MCF 10A (cell line): ENCODE measurements around the gene BRCC3. TPM values are rescaled to one million over a fixed set of nuclear protein-coding genes. Genes with fewer than 3 reads are reported as not detected.
A peak's percentile ranks its signal among the peaks of the same experiment; 100 is the strongest.

ENCODE experiments used
- Bru-seq: library from RNA; stranded (reverse); fragments of 400-500 nt; gene quantifications from one replicate; lab custom pipeline; 2021; lab: Mats Ljungman, UMichigan
- BruChase-seq, 2 experiments: library from RNA; stranded (reverse); fragments of 400-500 nt; gene quantifications; one replicate each; lab custom pipeline; 2021; lab: Mats Ljungman, UMichigan
- BruUV-seq: library from RNA; stranded (reverse); fragments of 400-500 nt; replicated peaks from 2 replicates; lab custom pipeline; 2021; lab: Mats Ljungman, UMichigan
- CTCF ChIA-PET: fragments of 300-600 bp; sonication (Branson Sonifier 250); formaldehyde crosslinking; extraction: SDS; loops from one replicate; lab custom pipeline; 2021; ENCODE audit warnings: antibody characterized with exemption, inconsistent platforms; lab: Yijun Ruan, JAX
- POLR2A ChIA-PET: fragments of 300-600, 350-650 bp; sonication (Branson Sonifier 250); formaldehyde crosslinking; extraction: SDS; loops from one replicate; lab custom pipeline; 2020; ENCODE audit warnings: antibody characterized with exemption, inconsistent platforms; lab: Yijun Ruan, JAX
- DNase-seq: peaks from one replicate; pipeline ENCODE4 v3.0.0-alpha.2; 2018; ENCODE audit not compliant: unreplicated experiment
- H3K27ac Mint-ChIP-seq: one replicate; pipeline ENCODE4 v1.8.0; 2022; ENCODE audit warnings: mild to moderate bottlenecking, low read depth, mixed read lengths; ENCODE audit not compliant: unreplicated experiment
- H3K27me3 Mint-ChIP-seq: one replicate; pipeline ENCODE4 v1.8.0; 2022; ENCODE audit warnings: mixed read lengths; ENCODE audit not compliant: insufficient read depth, unreplicated experiment
- H3K36me3 Mint-ChIP-seq: one replicate; pipeline ENCODE4 v1.8.0; 2022; ENCODE audit warnings: mild to moderate bottlenecking, moderate library complexity, mixed read lengths; ENCODE audit not compliant: insufficient read depth, unreplicated experiment
- H3K4me1 Mint-ChIP-seq: one replicate; pipeline ENCODE4 v1.8.0; 2022; ENCODE audit warnings: mixed read lengths; ENCODE audit not compliant: insufficient read depth, unreplicated experiment
- H3K4me3 Mint-ChIP-seq: one replicate; pipeline ENCODE4 v1.8.0; 2022; ENCODE audit warnings: mild to moderate bottlenecking, moderate library complexity, mixed read lengths; ENCODE audit not compliant: unreplicated experiment
- H3K9me3 Mint-ChIP-seq: one replicate; pipeline ENCODE4 v1.8.0; 2022; ENCODE audit warnings: mixed read lengths; ENCODE audit not compliant: unreplicated experiment
- intact Hi-C: fragments of 100-400 bp; cut with micrococcal nuclease; formaldehyde crosslinking; loops from 2 replicates; pipeline ENCODE4 v1.14.1; 2022
- long read RNA-seq: library from polyadenylated mRNA; stranded (forward); transcript quantifications from one replicate; pipeline ENCODE4 v2.0.0, GENCODE V29; 2022
- total RNA-seq: library from RNA; stranded (reverse); gene quantifications from 2 replicates; pipeline ENCODE4 v1.2.3, GENCODE V29; 2022
- TF ChIP-seq, protein P1 (sequence below): fragments of 200-600 bp; IDR thresholded peaks from one replicate; pipeline ENCODE4 v1.8.0; 2022; ENCODE audit warnings: antibody characterized with exemption, mild to moderate bottlenecking; ENCODE audit not compliant: unreplicated experiment

The BRCC3 gene
- total RNA-seq (21.1 and 22.9 TPM in 2 replicates), Bru-seq, nascent RNA (percentile 73 among the genes with signal in this experiment), BruChase-seq, experiment 1, labeled RNA remaining after a 6-hour chase (percentile 72 among the genes with signal in this experiment), BruChase-seq, experiment 2, labeled RNA remaining after a 2-hour chase (percentile 77 among the genes with signal in this experiment)
- long read RNA-seq, transcript BRCC3-208 (10 exons, 2,694 nt): major isoform, 19 of 36 reads
- long read RNA-seq, partial matches to known transcripts: 3 of 36 reads
- long read RNA-seq, other reads (novel, unspliced or antisense): 11 of 36 reads

DNA sequence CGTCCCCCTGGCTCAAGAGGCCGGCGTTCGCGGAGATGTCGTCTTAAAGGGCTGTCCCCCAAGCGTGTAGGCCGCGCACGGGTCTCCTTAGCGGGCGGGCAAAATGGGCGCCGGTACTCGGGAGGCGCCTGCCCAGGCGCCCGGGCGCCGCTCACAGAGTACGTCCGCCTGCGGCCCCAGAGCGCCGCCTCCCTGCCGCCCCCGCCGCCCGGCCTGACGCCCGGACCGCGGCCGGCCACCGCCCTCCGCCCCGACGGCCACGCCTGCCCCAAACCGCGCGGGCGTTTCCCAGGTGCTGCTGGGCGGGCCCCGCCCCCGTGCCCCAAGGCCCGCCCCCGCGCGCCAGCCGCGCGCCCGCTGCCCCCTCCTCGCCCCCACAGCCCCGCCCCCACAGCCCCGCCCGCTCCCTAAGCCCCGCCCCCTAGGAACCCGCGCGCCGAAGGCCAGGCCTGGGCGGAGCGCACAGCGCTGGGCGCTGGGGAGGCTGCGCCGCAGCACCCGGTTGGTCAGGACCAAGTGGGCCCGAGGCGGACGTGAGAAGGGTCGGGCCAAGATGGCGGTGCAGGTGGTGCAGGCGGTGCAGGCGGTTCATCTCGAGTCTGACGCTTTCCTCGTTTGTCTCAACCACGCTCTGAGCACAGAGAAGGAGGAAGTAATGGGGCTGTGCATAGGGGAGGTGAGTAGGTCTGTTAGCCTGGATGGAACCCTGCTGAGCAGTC lies at the start of gene BRCC3, which contains the start of the genes CMC4 and MTCP1:
Gene BRCC3, plus strand, starts transcription at position 534 of the 719 bp plus-strand sequence. Its CDS starts 20 bp downstream, at position 554.
Gene CMC4, minus strand, starts transcription at position 162 of the 719 bp plus-strand sequence. CDS start 7,113 bp downstream, outside the sequence.
Gene MTCP1, minus strand, starts transcription at position 162 of the 719 bp plus-strand sequence. CDS start 5,126 bp downstream, outside the sequence.
- POLR2A ChIA-PET: interaction anchor here (0.8 to 1.9 kb wide), 7 partner anchors 8 to 173 kb away, joined by 3 to 16 read pairs (median 4); partner anchors contain the start of gene FUNDC2

GRCh38 chrX:155022585-155022984 lies 48.7 kb upstream of the BRCC3 start, which contains the start of gene F8:
Gene F8, minus strand, starts transcription at chrX:155022723. Its CDS starts 171 bp downstream, at chrX:155022552.
- no peak within 1 kb of the TSS for H3K4me3 Mint-ChIP-seq
- ChIA-PET CTCF (interaction anchor here (1.4 to 1.6 kb wide), 2 partner anchors 27 to 42 kb away, joined by 4 to 5 read pairs; no protein-coding TSS in a partner anchor), POLR2A (no interaction called here)
- TF ChIP-seq, protein P1, sequence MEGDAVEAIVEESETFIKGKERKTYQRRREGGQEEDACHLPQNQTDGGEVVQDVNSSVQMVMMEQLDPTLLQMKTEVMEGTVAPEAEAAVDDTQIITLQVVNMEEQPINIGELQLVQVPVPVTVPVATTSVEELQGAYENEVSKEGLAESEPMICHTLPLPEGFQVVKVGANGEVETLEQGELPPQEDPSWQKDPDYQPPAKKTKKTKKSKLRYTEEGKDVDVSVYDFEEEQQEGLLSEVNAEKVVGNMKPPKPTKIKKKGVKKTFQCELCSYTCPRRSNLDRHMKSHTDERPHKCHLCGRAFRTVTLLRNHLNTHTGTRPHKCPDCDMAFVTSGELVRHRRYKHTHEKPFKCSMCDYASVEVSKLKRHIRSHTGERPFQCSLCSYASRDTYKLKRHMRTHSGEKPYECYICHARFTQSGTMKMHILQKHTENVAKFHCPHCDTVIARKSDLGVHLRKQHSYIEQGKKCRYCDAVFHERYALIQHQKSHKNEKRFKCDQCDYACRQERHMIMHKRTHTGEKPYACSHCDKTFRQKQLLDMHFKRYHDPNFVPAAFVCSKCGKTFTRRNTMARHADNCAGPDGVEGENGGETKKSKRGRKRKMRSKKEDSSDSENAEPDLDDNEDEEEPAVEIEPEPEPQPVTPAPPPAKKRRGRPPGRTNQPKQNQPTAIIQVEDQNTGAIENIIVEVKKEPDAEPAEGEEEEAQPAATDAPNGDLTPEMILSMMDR: no peak
- intact Hi-C loops: no loop called here
- DNase-seq: no peak
- no peak within 1 kb of the TSS for H3K27ac Mint-ChIP-seq
- H3K4me1 Mint-ChIP-seq: peaks cover 7% of the 10 kb centered on the region
- BruUV-seq: no TSS peak
- no peaks in the 10 kb centered on the region for H3K9me3 Mint-ChIP-seq
- no peaks in the 10 kb centered on the region for H3K36me3 Mint-ChIP-seq
- H3K27me3 Mint-ChIP-seq: peaks cover 40% of the 10 kb centered on the region

More for the DNA sequence above, at the start of gene BRCC3, which contains the start of the genes CMC4 and MTCP1:
- H3K9me3 Mint-ChIP-seq: no peaks in the 10 kb centered on the region
- intact Hi-C loops: loop anchor here (2.0 kb wide), 1 partner anchor 44 kb away; the partner anchor contains the start of gene FUNDC2
- H3K4me1 Mint-ChIP-seq: peaks cover 30% of the 10 kb centered on the region
- peaks cover 9% of the 10 kb centered on the region for H3K36me3 Mint-ChIP-seq
- DNase-seq: peak; percentile 75
- no TSS peak for BruUV-seq
- peak within 1 kb of the TSS; percentile 83 for H3K4me3 Mint-ChIP-seq
- peak within 1 kb of the TSS; percentile 65 for H3K27ac Mint-ChIP-seq
- CTCF ChIA-PET: interaction anchor here (0.6 to 0.9 kb wide), 3 partner anchors 12 to 89 kb away, joined by 3 to 4 read pairs (median 3); no protein-coding TSS in a partner anchor
- H3K27me3 Mint-ChIP-seq: peaks cover 31% of the 10 kb centered on the region
- TF ChIP-seq, protein P1: no peak

GRCh38 chrX:155023907-155024833 lies 47.1 kb upstream of the BRCC3 start:
- peaks cover 40% of the 10 kb centered on the region for H3K27me3 Mint-ChIP-seq
- no peaks in the 10 kb centered on the region for H3K9me3 Mint-ChIP-seq
- H3K27ac Mint-ChIP-seq: no peak overlapping the region
- ChIA-PET POLR2A (interaction anchor here (0.6 kb wide), 1 partner anchor 45 kb away, joined by 3 read pairs; no protein-coding TSS in a partner anchor), CTCF (no interaction called here)
- peaks cover 13% of the 10 kb centered on the region for H3K4me1 Mint-ChIP-seq
- no peaks in the 10 kb centered on the region for H3K36me3 Mint-ChIP-seq
- TF ChIP-seq, protein P1: no peak
- no TSS peak for BruUV-seq
- DNase-seq: no peak
- intact Hi-C loops: no loop called here
- no peak overlapping the region for H3K4me3 Mint-ChIP-seq
